H1 (cell line): ENCODE data around the gene RHOBTB1. TPM values are rescaled to one million over a fixed set of nuclear protein-coding genes. Genes with fewer than 3 reads are reported as not detected.
A peak's percentile ranks its signal among the peaks of the same experiment; 100 is the strongest.

Experiments used
- CTCF ChIA-PET: fragments of 300-600 bp; sonication (Branson Sonifier 250); formaldehyde crosslinking; loops from one replicate; lab custom pipeline; 2021; ENCODE audit not compliant: partially characterized antibody; lab: Charles Lee
- POLR2A ChIA-PET: fragments of 300-600 bp; sonication (Branson Sonifier 250); formaldehyde crosslinking; loops from one replicate; lab custom pipeline; 2021; ENCODE audit warnings: inconsistent platforms; ENCODE audit not compliant: partially characterized antibody; lab: Charles Lee
- DNase-seq, 2 experiments: peaks; one replicate each; pipeline versions ENCODE4 v3.0.0 to v3.0.0-alpha.2; 2010 to 2022; ENCODE audit warnings: low spot score in 2 of 2, low read depth in 1 of 2, mixed read lengths in 1 of 2
- FAIRE-seq: peaks from 2 replicates; lab custom pipeline; 2011; peaks lifted over from hg19 to GRCh38; lab: Jason Lieb, UNC
- H2AFZ ChIP-seq: 2 replicates; pipeline ENCODE4 v1.8.1; 2012; ENCODE audit warnings: low read length, inconsistent platforms
- H2AK5ac ChIP-seq: 2 replicates; pipeline ENCODE4 v1.6.1; 2013; ENCODE audit warnings: low read depth, low read length
- H2BK120ac ChIP-seq: replicated peaks from 2 replicates; pipeline ENCODE3; 2013; ENCODE audit warnings: low read depth, low read length, inconsistent platforms
- H2BK12ac ChIP-seq: 2 replicates; pipeline ENCODE4 v1.6.1; 2013; ENCODE audit warnings: low read depth, low read length
- H2BK15ac ChIP-seq: 2 replicates; pipeline ENCODE4 v1.6.1; 2013; ENCODE audit warnings: low read length
- H2BK20ac ChIP-seq: 2 replicates; pipeline ENCODE4 v1.6.1; 2013; ENCODE audit warnings: low read length
- H2BK5ac ChIP-seq: 2 replicates; pipeline ENCODE4 v1.6.1; 2013; ENCODE audit warnings: low read depth, low read length
- H3K14ac ChIP-seq: 2 replicates; pipeline ENCODE4 v1.6.1; 2013; ENCODE audit warnings: inconsistent platforms; ENCODE audit not compliant: insufficient read length
- H3K18ac ChIP-seq: 2 replicates; pipeline ENCODE4 v1.6.1; 2013; ENCODE audit warnings: low read length; ENCODE audit errors: extremely low read depth
- H3K23ac ChIP-seq: 2 replicates; pipeline ENCODE4 v1.6.1; 2013; ENCODE audit warnings: inconsistent platforms; ENCODE audit not compliant: insufficient read length
- H3K23me2 ChIP-seq: 2 replicates; pipeline ENCODE4 v1.6.1; 2013; ENCODE audit warnings: low read depth, low read length
- H3K27ac ChIP-seq: 2 replicates; pipeline ENCODE4 v1.6.1; 2011; ENCODE audit warnings: low read depth, low read length, inconsistent platforms
- H3K27me3 ChIP-seq, 4 experiments: replicated peaks in 1 of 4; 1 replicate in 1 of 4; 2 replicates in 3 of 4; pipeline versions ENCODE4 v1.6.1 to v1.8.1; 2011 to 2013; ENCODE audit warnings: low read length in 3 of 4, mild to moderate bottlenecking in 3 of 4, inconsistent platforms in 2 of 4, mixed read lengths in 2 of 4, moderate library complexity in 1 of 4; ENCODE audit not compliant: control insufficient read depth in 3 of 4, insufficient read depth in 3 of 4; ENCODE audit errors: extremely low read depth in 1 of 4
- H3K36me3 ChIP-seq, 4 experiments: 2 replicates each; pipeline versions ENCODE4 v1.6.1 to v1.8.1; 2011 to 2013; ENCODE audit warnings: mild to moderate bottlenecking in 4 of 4, low read length in 3 of 4, moderate library complexity in 2 of 4, control low read depth in 1 of 4, inconsistent platforms in 1 of 4; ENCODE audit not compliant: insufficient read depth in 4 of 4, control insufficient read depth in 2 of 4
- H3K4ac ChIP-seq: replicated peaks from 2 replicates; pipeline ENCODE3; 2013; ENCODE audit warnings: low read length, low read depth, mixed read lengths, inconsistent platforms; ENCODE audit not compliant: insufficient read length
- H3K4me1 ChIP-seq, 4 experiments: replicated peaks in 1 of 4; 1 replicate in 1 of 4; 2 replicates in 3 of 4; pipeline versions ENCODE4 v1.6.1 to v1.8.1; 2011 to 2013; ENCODE audit warnings: low read length in 3 of 4, inconsistent platforms in 2 of 4, mixed read lengths in 1 of 4; ENCODE audit not compliant: insufficient read depth in 4 of 4, control insufficient read depth in 3 of 4
- H3K4me2 ChIP-seq, 2 experiments: 2 replicates each; pipeline versions ENCODE4 v1.6.1 to v1.8.1; 2011 to 2013; ENCODE audit warnings: low read depth in 2 of 2, low read length in 2 of 2, control low read depth in 1 of 2, inconsistent platforms in 1 of 2, mild to moderate bottlenecking in 1 of 2; ENCODE audit not compliant: insufficient read depth in 1 of 2
- H3K4me3 ChIP-seq, 4 experiments: fragments of 200-600, 300-600 bp in 1 of 4; sonication (generic), shearing (Covaris generic), sonication (Bioruptor Twin) in 1 of 4; 2 replicates each; pipeline versions ENCODE4 v1.5.1 to v1.8.1; 2011 to 2016; ENCODE audit warnings: low read length in 4 of 4, low read depth in 3 of 4, control low read depth in 2 of 4, inconsistent platforms in 2 of 4, mild to moderate bottlenecking in 2 of 4, mixed read lengths in 1 of 4, moderate library complexity in 1 of 4; ENCODE audit not compliant: insufficient read depth in 2 of 4; ENCODE audit errors: extremely low read depth in 1 of 4
- H3K56ac ChIP-seq: replicated peaks from 2 replicates; pipeline ENCODE3; 2013; ENCODE audit warnings: low read depth, mild to moderate bottlenecking, mixed read lengths, low read length, inconsistent platforms; ENCODE audit not compliant: insufficient read length
- H3K79me1 ChIP-seq: 2 replicates; pipeline ENCODE4 v1.6.1; 2013; ENCODE audit warnings: low read depth, low read length, control low read depth
- H3K79me2 ChIP-seq, 2 experiments: 2 replicates each; pipeline versions ENCODE4 v1.6.1 to v1.8.1; 2012 to 2013; ENCODE audit warnings: low read length in 2 of 2, mild to moderate bottlenecking in 2 of 2, inconsistent platforms in 1 of 2; ENCODE audit not compliant: insufficient read depth in 2 of 2, control insufficient read depth in 1 of 2
- H3K9ac ChIP-seq, 4 experiments: replicated peaks in 1 of 4; 1 replicate in 1 of 4; 2 replicates in 3 of 4; pipeline versions ENCODE4 v1.6.1 to v1.8.1; 2011 to 2013; ENCODE audit warnings: low read depth in 3 of 4, low read length in 3 of 4, control low read depth in 2 of 4, mild to moderate bottlenecking in 2 of 4, moderate library complexity in 2 of 4, inconsistent platforms in 1 of 4; ENCODE audit errors: extremely low read depth in 1 of 4
- H3K9me3 ChIP-seq, 2 experiments: 2 replicates each; pipeline versions ENCODE4 v1.6.1 to v1.8.1; 2012 to 2013; ENCODE audit warnings: mild to moderate bottlenecking in 2 of 2, moderate library complexity in 2 of 2, control low read depth in 1 of 2, inconsistent platforms in 1 of 2, low read depth in 1 of 2, low read length in 1 of 2, mixed read lengths in 1 of 2; ENCODE audit not compliant: insufficient read depth in 2 of 2
- H4K20me1 ChIP-seq, 2 experiments: replicated peaks in 1 of 2; 2 replicates each; pipeline versions ENCODE3 to v1.8.1; 2011 to 2013; ENCODE audit warnings: inconsistent platforms in 2 of 2, low read length in 2 of 2, mild to moderate bottlenecking in 1 of 2; ENCODE audit not compliant: insufficient read depth in 2 of 2, control insufficient read depth in 1 of 2
- H4K5ac ChIP-seq: 2 replicates; pipeline ENCODE4 v1.6.1; 2013; ENCODE audit warnings: low read length, low read depth, mixed read lengths, inconsistent platforms; ENCODE audit not compliant: insufficient read length
- H4K8ac ChIP-seq: 2 replicates; pipeline ENCODE4 v1.8.0; 2013; ENCODE audit warnings: mild to moderate bottlenecking, moderate library complexity, low read length, inconsistent platforms; ENCODE audit not compliant: insufficient read depth; ENCODE audit errors: extremely low read depth
- H4K91ac ChIP-seq: replicated peaks from 2 replicates; pipeline ENCODE3; 2013; ENCODE audit warnings: low read length, mixed read lengths, inconsistent platforms; ENCODE audit not compliant: insufficient read length
- ASH2L ChIP-seq: fragments of 200-600, 300-600 bp; sonication (generic); IDR thresholded peaks from one replicate; pipeline ENCODE4 v1.7.1; 2017; ENCODE audit warnings: low read length
- CHD1 ChIP-seq: IDR thresholded peaks from 2 replicates; pipeline ENCODE4 v1.6.1; 2012; ENCODE audit warnings: low read depth, low read length, improper control_type of control experiment
- E2F6 ChIP-seq: IDR thresholded peaks from 2 replicates; pipeline ENCODE4 v1.6.1; 2012; ENCODE audit warnings: inconsistent platforms
- FOSL1 ChIP-seq: IDR thresholded peaks from 2 replicates; pipeline ENCODE4 v1.6.1; 2011; ENCODE audit warnings: mild to moderate bottlenecking, low read depth, low read length, moderate library complexity; ENCODE audit not compliant: insufficient read depth
- POLR2AphosphoS5 ChIP-seq: IDR thresholded peaks from 2 replicates; pipeline ENCODE4 v1.6.1; 2011; ENCODE audit warnings: low read depth, low read length
- POU5F1 ChIP-seq: IDR thresholded peaks from 2 replicates; pipeline ENCODE4 v1.6.1; 2011; ENCODE audit warnings: low read depth, mild to moderate bottlenecking, low read length, moderate library complexity
- RNF2 ChIP-seq: fragments of 200-900, 300-1000 bp; sonication (generic); IDR thresholded peaks from 2 replicates; pipeline ENCODE4 v1.7.1; 2016; ENCODE audit warnings: borderline replicate concordance, low read depth, mild to moderate bottlenecking, antibody characterized with exemption, low read length; ENCODE audit not compliant: poor library complexity, severe bottlenecking; ENCODE audit errors: missing control alignments
- SAP30 ChIP-seq: fragments of 300-600 bp; sonication (generic); IDR thresholded peaks from 2 replicates; pipeline ENCODE4 v1.7.1; 2012; ENCODE audit warnings: low read length, moderate library complexity, mild to moderate bottlenecking, inconsistent platforms; ENCODE audit not compliant: insufficient read depth, insufficient replicate concordance
- SIN3A ChIP-seq, 2 experiments: IDR thresholded peaks in 1 of 2; conservative IDR thresholded peaks in 1 of 2; 2 replicates each; pipeline ENCODE4 v1.6.1; 2011 to 2012; ENCODE audit warnings: low read length in 2 of 2, improper control_type of control experiment in 1 of 2, low read depth in 1 of 2, mild to moderate bottlenecking in 1 of 2
- SIX5 ChIP-seq: IDR thresholded peaks from 2 replicates; pipeline ENCODE4 v1.6.1; 2011; ENCODE audit warnings: mild to moderate bottlenecking, low read depth, low read length
- TBP ChIP-seq: IDR thresholded peaks from 2 replicates; pipeline ENCODE4 v1.6.1; 2011; ENCODE audit warnings: low read depth, low read length, improper control_type of control experiment
- TEAD4 ChIP-seq: IDR thresholded peaks from 2 replicates; pipeline ENCODE4 v1.6.1; 2012; ENCODE audit warnings: low read depth, low read length, inconsistent platforms, mixed read lengths
- WGBS, 2 experiments: shearing (Covaris generic) in 1 of 2; methylation state at CpG; one replicate each; pipeline versions ENCODE4 v1.1.6 to v1.1.7; 2013 to 2015; ENCODE audit warnings: low lambda C conversion rate in 2 of 2, mixed read lengths in 2 of 2, inconsistent platforms in 1 of 2, low coverage in 1 of 2, missing lambda C conversion rate in 1 of 2; ENCODE audit not compliant: insufficient replicate concordance in 2 of 2, insufficient coverage in 1 of 2, insufficient read length in 1 of 2; ENCODE audit errors: extremely low coverage in 1 of 2, missing lambda C conversion rate in 1 of 2; 5-methylcytosine and 5-hydroxymethylcytosine counted together
- polyA plus RNA-seq, 7 experiments: library from polyadenylated mRNA; depleted of rRNA in 3 of 7; stranded (reverse) in 5 of 7; unstranded in 2 of 7; fragments of >200 nt in 5 of 7; fragments of 200-250 nt in 2 of 7; gene quantifications; 1 replicate in 5 of 7; 2 replicates in 1 of 7; 4 replicates in 1 of 7; pipeline versions ENCODE4 v1.2.1 to v1.2.3, GENCODE V29; 2011 to 2013; ENCODE audit warnings: missing spikeins in 2 of 7, mixed read lengths in 2 of 7
- total RNA-seq: library from RNA; stranded (reverse); fragmentation: NEBNext Ultra II Directional; extraction: Animal tissue kit (Norgen Biotek cat#: 25700); gene quantifications from 2 replicates; pipeline ENCODE4 v1.2.1, GENCODE V29; 2021

RHOBTB1 gene
- total and polyA plus RNA-seq, 2 of the 8 experiments (the other 6 are each of a cell fraction or from before 2014, with no cell fraction given), result 6.1 to 7.4 TPM

DNA sequence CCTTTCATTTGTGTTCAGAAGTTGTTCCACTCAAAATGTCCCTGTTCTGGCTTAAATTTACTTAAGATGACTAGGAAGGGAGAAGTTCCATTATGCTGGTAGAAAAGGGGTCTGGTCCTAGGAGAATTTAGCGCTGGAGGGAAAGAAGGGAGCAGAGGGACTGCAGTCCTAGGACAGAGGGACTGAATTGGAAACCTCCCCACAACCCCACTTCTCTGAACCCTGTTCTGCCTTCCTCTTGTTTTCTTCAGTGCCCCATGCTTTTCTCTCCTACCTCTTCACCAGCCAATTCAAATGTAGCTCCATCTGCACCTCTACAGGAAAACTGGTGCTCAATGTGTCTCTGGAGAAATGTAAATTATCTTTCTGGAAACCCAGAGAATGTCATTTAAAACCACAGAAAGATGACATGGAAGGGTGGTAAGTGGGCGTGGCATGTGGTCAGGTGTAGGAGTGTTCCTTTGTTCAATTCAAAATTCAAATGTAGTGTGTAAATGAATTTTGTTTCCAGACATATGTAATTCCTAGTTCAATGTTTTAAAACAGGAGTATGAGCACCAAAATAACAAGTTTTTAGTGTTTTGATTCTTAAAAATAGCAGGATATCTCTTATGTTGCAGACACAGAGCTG lies 24.0 kb upstream of the RHOBTB1 start:
- H3K27ac ChIP-seq, result no peak overlapping the region
- no peak for FAIRE-seq
- H3K4me1 ChIP-seq, result no peaks in the 10 kb centered on the region
- no peak overlapping the region for H2BK20ac ChIP-seq
- H3K4ac ChIP-seq, result no peak overlapping the region
- 83% methylated on average over 2 of the region's 2 CpGs; no CpG with 5 or more reads in 1 of the 2 experiments for WGBS, 2 experiments
- H3K14ac ChIP-seq, result no peak overlapping the region
- no peak overlapping the region for H2BK120ac ChIP-seq
- no peaks in the 10 kb centered on the region for H4K20me1 ChIP-seq
- no peak overlapping the region for H3K23ac ChIP-seq
- CTCF ChIA-PET, result interaction anchor here (0.5 to 2.8 kb wide), 5 partner anchors 40 to 231 kb away, joined by 3 to 7 read pairs (median 3); no protein-coding TSS in a partner anchor
- H2AFZ ChIP-seq, result 0 out of 2 replicates have a peak overlapping the region, but pooled peaks have one; percentile 54
- no peaks in the 10 kb centered on the region for H3K79me1 ChIP-seq
- no peak overlapping the region for H4K91ac ChIP-seq
- H3K9ac ChIP-seq, result no peak overlapping the region
- H3K4me2 ChIP-seq, result no peak overlapping the region
- H3K4me3 ChIP-seq, result no peak overlapping the region
- H3K36me3 ChIP-seq, result no peaks in the 10 kb centered on the region
- no peak overlapping the region for H4K5ac ChIP-seq
- no peaks in the 10 kb centered on the region for H3K9me3 ChIP-seq
- H3K79me2 ChIP-seq, result no peaks in the 10 kb centered on the region
- H2AK5ac ChIP-seq, result no peak overlapping the region
- POLR2A ChIA-PET, result no interaction called here
- no peak overlapping the region for H2BK5ac ChIP-seq
- H4K8ac ChIP-seq, result no peak overlapping the region
- no peak overlapping the region for H2BK12ac ChIP-seq
- H3K27me3 ChIP-seq, result no peaks in the 10 kb centered on the region
- no peaks in the 10 kb centered on the region for H3K23me2 ChIP-seq
- no peak overlapping the region for H3K18ac ChIP-seq
- no peak overlapping the region for H3K56ac ChIP-seq
- no peak for DNase-seq
- H2BK15ac ChIP-seq, result no peak overlapping the region
- TF ChIP-seq ASH2L (no peak), RNF2 (no peak), E2F6 (no peak), POU5F1 (no peak), CHD1 (no peak), SIX5 (no peak), POLR2AphosphoS5 (no peak), TEAD4 (no peak), SAP30 (no peak), FOSL1 (no peak), TBP (no peak), SIN3A (conservative IDR thresholded peaks at IDR 0.05 in 1 of 2, IDR thresholded peaks at IDR 0.05 in 1 of 2; ENCODE audit: low read depth in 1 of 2, low read length in 2 of 2) (no peak)
